ENCODE data around the gene NAA10.
A peak's percentile ranks its signal among the peaks of the same experiment; 100 is the strongest.
"Not testable (repeated sequence)": the region's sequence is repeated elsewhere in the genome, so short reads cannot be mapped to it uniquely, and the experiment has no call there.

NAA10 gene

DNA sequence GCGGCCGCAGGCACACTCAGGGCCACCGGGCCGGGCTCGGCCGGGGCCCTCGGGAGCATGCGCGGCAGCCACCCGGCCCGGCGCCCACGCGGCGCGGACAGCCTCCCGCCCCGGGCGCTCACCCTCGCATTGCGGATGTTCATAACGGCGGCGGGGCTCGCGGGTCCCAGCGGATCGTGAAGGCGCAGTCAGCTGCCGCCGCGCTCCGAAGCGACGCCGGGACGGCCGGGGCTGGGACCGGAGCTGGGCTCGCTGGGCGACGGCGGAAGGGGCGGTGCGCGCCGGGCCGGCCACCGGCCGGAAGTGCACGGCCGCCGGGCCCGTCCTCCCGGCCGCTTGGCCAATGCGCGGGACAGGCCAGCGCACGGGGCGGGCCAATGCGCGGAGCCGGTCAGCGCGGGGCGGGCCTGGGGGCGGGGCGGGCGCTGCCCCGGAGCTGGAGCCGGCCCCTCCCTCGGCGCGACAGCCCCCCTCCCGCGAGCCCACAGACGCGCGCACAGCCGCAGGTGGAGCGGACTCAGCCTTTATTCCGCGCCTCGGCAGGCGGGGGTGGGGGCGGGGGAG is at the start of gene NAA10:
NAA10 (minus strand) TSS at position 276 of the 564 bp plus-strand sequence; CDS start at position 143, 133 bp downstream.
- peak; percentile 95 for DNase-seq (ENCODE audit: low spot score)

DNA sequence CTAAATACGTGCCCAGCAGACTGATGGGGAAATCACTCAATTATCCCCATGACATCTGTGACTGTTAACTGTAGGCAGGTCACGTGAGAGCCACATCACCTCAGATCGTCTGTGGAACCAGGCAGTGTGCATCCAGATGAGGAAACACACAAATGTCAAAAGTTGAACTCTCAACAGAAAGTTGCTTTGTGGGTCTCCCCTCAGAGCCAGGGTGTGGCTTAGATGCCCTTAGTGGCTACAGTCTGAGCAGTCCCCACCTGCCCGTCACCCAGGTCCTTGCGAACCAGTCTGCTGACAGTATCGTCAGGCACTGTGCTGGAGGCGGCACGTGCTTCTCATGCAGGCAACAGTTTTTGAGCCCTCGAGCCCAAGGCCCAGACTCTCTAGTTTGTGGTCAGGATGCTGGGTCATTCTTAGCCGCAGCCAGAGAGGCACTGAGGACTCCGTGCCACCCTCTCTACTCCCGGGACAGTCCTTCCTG is 48.5 kb upstream of the NAA10 start:
- no peak for DNase-seq (ENCODE audit: low spot score)

GRCh38 chrX:153981771-153982533 is 47.1 kb upstream of the NAA10 start:
- no peak for DNase-seq (ENCODE audit: low spot score)

DNA sequence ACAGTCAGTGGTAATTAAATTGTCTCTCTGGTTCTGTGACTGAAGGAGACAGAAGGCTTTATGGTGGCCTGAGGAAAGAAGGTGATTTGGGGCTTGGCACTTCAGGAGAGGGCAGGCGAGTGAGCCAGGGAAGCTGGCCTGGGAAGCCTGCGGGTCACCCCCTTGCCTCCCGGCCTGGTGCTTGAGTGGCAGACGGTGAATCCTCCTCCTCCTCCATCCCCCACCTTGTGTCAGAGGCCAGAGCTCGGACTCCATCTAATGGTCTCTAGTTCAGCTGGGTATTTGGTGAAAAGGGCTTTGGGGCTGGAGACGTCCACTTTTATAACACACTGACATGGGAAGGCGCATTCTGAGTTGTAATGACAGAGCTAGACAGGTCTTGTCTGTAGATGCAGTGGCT is 46.4 kb upstream of the NAA10 start:
- no peak for DNase-seq (ENCODE audit: low spot score)

- DNase-seq (ENCODE audit: low spot score): not testable (repeated sequence)
These were observed 45.6 kb upstream of the NAA10 start for GRCh38 chrX:153980394-153980793.

DNA sequence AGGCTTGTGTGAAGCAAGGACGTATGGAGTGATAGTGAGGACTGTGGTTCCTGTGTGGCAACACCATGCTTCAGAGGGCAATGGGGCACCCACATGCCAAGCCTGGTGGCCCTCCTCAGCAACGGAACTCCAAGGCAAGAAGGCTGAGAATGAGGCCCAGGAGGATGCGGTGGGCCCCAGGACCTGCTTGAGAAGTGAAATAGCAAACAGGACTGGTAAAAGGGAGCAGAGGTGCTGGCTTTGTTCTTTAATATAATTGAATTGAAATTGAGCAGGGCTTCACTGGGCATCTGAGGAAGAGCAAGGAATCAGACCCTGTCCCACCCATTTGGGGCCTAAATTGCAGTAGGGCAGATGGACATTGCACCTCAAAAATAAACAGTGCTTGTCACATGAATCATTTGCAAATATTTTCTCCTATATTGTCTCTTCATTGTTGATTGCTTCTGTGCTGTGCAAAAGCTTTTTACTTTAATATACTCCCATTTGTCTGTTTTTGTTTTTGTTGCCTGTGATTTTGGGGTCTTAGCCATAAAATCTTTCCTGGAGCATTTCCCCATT is 40.0 kb upstream of the NAA10 start:
- DNase-seq (ENCODE audit: low spot score): no peak

DNA sequence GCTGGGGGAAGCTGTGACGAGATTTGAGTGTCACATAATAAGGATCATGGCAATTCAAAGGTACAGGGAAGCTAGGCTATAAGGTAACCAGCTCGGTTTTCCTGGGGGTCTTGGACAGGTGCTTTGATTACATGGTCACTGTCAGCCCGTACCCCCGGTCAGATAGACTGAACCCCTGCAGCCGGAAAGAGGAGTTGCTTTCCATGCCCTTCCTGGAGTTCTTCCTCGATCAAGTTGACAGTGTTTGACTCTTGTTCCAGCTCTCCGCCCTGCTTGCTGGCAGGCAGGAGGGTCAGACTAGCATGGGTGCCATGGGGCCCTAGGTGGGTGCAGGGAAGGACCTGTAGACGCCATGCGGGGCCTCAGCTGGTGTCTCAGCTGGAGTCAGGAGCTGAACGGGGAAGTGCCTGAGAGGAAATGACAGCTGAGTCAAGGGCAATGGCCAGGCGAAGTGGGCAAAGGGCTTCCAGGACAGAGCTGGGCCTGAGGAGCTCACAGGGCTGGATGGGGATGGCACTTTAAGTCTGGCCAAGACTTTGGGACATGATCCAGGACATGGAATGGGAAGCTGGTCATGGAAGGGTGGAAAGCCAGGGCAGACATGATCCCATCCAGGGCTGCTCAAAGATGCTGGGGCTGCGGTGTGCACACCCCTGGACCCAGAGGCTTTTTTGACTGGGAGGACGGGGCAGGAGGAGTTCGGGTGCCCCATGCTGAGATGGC is 39.3 kb upstream of the NAA10 start:
- DNase-seq (ENCODE audit: low spot score): no peak

GRCh38 chrX:153973127-153974002 is 38.5 kb upstream of the NAA10 start:
- DNase-seq (ENCODE audit: low spot score): no peak

- peak; percentile 95 for DNase-seq (ENCODE audit: low spot score)
These were observed 37.7 kb upstream of the NAA10 start, which contains the start of gene TMEM187 for GRCh38 chrX:153972368-153973126. TSS of gene TMEM187 (plus strand) at chrX:153972754. CDS start at chrX:153982063, 9,309 bp downstream.

DNA sequence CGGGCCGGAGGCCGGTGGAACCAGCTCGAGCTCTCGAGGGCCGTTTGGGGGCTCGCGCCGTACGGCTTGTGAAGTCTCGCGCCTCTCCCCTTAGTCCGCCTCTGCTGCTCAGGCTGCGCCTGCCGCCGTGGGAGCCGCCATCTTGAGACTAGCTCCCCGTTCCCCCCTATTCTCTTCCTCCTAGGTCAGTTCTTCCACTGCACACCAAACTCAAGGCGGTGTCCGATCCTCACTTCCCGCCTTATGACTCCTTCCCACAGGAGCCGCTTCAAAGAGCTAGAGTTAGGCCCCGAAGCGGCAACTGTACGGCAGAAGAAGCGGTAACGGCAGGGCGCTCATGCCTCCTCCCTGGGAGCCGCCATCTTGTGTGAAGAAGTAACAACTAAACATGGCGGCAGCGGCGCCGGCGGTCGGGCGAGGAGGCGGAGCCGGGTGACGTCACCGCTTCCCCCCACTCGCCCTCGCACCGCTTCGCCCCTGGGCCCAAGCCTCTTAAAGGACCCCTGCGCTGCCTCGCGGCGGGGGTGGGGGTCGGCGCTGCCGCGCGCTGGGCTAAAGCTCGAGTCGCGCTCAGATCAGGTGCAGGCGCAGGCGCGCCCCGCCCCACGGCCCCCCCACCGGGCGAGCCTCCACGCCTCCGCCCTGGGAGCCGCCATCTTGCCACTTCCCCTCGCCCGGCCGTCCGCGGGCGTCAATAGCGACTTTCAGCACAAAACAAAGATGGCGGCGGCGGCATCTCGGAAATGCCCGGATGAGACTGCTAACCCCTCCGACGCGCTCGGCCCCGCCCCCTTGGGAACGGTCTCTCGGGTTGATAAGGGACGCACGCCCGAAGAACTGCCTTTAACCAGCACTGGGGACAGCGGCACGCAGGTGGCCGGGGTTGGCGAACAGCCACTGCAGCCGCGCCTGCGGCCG is 36.9 kb upstream of the NAA10 start, which contains the start of gene HCFC1:
HCFC1 (minus strand) TSS at position 369 of the 918 bp plus-strand sequence. CDS start 978 bp downstream, outside the sequence.
- peak; percentile 88 for DNase-seq (ENCODE audit: low spot score)

DNA sequence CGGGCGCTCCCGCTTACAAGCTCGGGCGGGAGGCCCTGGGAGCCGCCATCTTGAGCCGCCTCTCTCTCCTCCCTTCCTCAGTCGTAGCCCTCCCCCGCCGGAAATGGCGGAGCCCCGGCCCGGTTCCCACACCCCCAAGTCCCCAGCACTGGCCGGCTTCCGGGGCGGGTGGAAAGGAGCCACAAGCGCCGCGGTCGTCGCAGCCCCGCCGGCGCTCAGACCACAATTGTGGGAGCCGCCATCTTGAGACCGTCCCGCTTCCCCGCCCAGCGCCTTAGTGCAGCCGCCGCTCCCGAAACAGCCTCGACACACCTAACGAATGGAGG is 36.2 kb upstream of the NAA10 start:
- peak; percentile 92 for DNase-seq (ENCODE audit: low spot score)

GRCh38 chrX:153970357-153971123 is 35.7 kb upstream of the NAA10 start:
- DNase-seq (ENCODE audit: low spot score): peak; percentile 55

DNA sequence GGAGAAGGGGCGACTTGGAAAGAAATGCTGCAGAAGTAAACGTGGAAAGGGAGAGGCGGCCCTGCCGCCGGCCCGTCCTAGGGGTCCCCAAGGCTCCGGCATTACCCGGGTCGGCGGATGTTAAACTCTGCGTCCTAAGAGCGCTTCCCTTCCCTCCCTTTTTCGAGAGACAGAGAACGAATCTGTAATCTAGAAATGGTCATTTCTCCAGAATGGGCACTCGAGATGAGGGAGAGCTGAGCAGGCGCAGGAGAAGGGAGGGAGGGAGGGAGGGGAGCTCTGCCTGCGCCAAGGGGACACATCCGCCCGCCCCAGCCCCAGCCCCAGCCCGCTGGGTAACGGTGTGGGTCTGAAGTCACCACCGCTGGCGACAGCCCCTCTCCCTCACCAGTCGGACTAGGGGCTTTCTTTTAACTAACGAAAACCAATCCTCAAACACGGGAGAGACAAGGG is 35.1 kb upstream of the NAA10 start:
- DNase-seq (ENCODE audit: low spot score): no peak

DNA sequence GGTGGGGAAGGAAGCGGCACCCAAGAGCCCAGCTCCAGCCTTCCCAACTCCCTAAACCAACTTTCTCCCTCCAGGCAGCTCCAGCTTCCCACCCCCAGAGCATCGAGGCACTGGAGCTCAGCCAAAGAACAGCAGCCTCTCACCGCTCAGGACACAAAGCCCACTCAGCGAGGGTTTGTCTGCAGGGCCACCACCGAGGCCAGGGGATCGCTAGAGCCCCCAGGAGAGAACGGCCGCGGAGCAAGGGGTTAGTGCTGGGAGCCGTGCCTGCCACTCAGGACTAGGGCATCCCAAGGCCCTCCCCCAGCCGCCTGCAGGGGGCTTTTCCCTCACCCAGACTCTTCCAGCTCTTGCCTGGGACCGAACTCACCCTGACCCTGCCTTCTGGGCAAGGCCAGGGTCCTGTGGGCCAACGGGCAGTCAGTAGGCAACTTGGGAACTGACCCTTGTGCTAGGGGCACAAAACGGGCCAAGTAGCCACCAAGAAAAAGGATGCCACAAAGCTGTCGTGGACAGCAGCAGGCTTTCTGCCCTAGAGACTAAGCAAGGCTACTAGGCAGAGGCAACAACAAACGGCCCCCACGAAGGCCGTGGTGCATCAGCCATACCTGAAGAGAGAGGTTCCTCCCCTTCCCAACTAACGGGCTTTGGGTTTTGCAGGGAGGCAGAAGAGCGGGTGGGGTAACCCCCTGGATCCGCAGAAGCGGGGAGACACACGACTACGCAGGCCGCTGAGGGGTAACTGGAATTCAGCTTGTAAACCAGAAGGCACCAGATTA is 34.5 kb upstream of the NAA10 start:
- no peak for DNase-seq (ENCODE audit: low spot score)

DNA sequence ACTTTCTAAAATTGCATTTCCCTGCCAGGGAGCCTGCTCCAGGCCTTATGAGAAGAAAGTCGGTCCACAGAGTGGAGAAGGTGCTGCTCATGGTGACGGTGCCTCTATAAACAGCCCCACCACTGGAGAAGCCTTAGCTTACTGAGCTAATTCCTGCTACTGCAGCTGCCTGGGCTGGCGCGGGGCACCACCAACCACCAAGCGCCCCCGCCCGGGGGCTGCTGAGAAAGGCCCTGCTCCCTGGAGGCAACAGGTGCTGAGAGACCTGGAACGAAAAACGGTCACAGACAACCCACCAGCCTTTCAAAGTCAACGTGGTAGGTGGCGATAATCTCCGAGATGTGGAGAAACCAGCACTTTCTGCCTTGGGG is 33.9 kb upstream of the NAA10 start:
- DNase-seq (ENCODE audit: low spot score): no peak

DNA sequence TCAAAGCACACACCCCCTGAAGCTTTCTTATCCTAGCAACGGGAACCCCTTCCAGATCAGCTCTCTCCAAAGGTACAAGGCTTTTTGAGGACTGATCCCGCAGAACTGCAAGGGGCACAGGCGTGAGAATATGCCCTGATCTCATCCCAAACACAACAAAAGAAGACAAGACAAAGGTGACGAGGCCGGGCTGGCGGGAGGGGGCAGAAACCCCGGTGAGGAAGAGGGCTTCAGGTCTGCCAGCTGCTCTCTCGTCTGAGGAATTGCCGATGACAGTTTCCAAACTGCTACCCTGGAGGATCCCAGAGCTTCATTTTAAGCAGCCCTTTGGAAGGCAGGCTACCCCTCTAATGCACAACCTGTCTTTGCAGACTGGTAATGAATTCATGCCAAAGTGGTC is 33.4 kb upstream of the NAA10 start:
- no peak for DNase-seq (ENCODE audit: low spot score)

GRCh38 chrX:153967536-153968224 is 32.8 kb upstream of the NAA10 start:
- no peak for DNase-seq (ENCODE audit: low spot score)
